Adrenal gland (tissue), 5 donors: ENCODE results near the gene FADS2.

ENCODE experiments used
- POLR2A ChIP-seq, 2 donors: fragments of 450-650 bp; IDR thresholded peaks; one replicate each; pipeline ENCODE4 v1.6.1; 2017; ENCODE audit warnings: antibody characterized with exemption in 2 of 2, mild to moderate bottlenecking in 2 of 2, moderate library complexity in 1 of 2
- TF ChIP-seq, protein P1 (sequence below), 6 experiments: fragments of 450-650 bp in 4 of 6; fragments of 200-600 bp in 2 of 6; sonication (generic) in 1 of 6; IDR thresholded peaks; 1 replicate in 5 of 6; 2 replicates in 1 of 6; pipeline versions ENCODE4 v1.5.1 to v1.8.0; 2016 to 2021; ENCODE audit warnings: antibody characterized with exemption in 6 of 6, mild to moderate bottlenecking in 2 of 6, moderate library complexity in 1 of 6
- donor health status: DM: no; HTN: no; CAD: no.

DNA sequence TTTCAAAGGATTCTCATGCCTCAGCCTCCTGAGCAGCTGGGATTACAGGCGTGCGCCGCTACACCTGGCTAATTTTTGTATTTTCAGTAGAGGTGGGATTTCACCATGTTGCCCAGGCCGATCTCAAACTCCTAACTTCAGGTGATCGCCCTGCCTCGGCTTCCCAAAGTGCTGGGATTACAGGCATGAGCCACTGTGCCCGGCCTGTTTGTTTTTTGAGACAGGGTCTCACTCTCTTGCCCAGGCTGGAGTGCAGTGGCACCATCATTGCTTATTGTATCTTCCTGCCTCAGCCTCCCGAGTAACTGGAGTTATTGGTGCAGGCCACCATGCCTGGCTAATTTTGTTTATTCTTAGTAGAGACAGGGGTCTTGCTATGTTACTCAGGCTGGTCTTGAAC, 8.1 kb downstream of the FADS2 start:
- TF ChIP-seq POLR2A (IDR thresholded peaks at IDR 0.05): no peak
- TF ChIP-seq, protein P1, sequence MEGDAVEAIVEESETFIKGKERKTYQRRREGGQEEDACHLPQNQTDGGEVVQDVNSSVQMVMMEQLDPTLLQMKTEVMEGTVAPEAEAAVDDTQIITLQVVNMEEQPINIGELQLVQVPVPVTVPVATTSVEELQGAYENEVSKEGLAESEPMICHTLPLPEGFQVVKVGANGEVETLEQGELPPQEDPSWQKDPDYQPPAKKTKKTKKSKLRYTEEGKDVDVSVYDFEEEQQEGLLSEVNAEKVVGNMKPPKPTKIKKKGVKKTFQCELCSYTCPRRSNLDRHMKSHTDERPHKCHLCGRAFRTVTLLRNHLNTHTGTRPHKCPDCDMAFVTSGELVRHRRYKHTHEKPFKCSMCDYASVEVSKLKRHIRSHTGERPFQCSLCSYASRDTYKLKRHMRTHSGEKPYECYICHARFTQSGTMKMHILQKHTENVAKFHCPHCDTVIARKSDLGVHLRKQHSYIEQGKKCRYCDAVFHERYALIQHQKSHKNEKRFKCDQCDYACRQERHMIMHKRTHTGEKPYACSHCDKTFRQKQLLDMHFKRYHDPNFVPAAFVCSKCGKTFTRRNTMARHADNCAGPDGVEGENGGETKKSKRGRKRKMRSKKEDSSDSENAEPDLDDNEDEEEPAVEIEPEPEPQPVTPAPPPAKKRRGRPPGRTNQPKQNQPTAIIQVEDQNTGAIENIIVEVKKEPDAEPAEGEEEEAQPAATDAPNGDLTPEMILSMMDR (IDR thresholded peaks at IDR 0.05): no peak
